NOMO-1 (cell line): ENCODE data around the gene RHEBL1.

Experiments
- DNase-seq, 2 experiments: peaks; one replicate each; lab custom pipeline; 2025; ENCODE audit not compliant: unreplicated experiment in 2 of 2; lab: John Stamatoyannopoulos, UW

The RHEBL1 gene

DNA sequence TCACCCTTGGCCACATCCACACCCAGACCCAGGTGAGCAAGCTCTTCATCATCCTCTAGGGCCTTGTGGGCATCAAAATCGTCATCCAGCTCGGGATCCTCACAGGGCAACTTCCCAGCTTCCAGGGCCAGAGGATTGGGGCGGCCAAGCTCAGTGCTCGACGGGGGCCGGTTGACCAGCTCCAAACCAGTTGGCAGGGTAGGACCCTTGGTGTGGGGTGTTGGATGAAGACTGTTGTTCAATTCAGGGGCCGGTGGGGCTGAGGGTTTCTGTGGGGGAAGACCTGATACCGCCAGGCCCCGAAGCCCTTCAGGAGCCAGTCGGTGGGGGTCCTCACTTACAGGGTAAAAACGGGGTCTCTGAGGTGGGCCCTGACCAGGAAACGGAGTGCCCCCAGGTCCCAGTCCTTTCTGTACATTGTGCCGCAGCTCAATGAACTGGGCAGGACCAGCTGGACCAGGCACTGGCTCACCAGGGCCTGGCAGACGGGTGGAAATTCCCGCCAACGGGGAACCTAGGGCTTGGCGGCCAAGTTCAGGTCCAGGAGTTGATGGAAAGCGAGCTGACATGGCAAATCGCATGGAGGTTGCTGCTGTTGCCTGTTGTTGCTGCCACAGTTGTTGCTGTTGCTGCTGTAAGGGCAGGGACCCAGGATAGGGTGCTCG lies 31.4 kb downstream of the RHEBL1 start:
- DNase-seq, result no peak

- DNase-seq, result no peak
These were observed 31.9 kb downstream of the RHEBL1 start for GRCh38 chr12:49037947-49038237.

DNA sequence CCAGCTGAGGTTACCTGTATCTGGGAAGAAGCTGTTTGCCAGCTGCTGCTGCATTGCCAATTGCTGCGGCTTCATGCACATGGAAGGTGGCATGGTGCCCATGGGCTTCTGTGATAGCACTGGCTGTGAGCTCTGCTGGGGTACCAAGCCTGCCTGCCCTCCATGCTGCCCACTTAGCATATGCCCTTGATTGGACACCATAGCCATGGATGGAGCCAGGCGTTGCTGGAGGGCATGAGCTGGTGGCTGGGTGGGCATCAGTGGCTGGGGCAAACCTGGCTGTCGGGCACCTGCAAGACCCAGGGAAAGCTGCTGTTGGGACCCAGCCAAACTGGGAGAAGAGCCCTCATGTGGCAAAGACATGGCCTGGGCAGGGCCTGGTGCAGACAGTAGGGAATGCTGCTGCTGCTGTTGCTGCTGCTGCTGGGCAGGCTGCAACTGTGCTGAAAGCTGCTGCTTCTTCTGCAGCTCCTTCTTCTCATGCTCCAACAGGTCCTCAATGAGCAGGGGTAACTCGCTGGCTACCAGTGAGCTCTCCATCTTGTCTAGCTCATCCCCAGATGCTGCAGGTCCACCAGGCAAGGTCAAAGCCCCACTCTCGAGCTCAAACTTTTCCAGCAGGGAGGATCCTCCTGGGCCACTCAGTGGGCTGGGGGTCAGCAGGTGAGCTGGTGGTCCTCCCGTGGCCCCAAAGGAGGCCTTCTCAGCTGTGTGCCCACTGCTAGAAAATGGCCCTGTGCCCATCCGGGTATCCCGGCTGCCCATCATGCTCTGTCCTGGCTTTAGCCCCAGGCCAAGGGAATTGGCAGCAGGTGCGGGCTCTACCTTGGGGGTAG lies 32.5 kb downstream of the RHEBL1 start:
- no peak for DNase-seq

DNA sequence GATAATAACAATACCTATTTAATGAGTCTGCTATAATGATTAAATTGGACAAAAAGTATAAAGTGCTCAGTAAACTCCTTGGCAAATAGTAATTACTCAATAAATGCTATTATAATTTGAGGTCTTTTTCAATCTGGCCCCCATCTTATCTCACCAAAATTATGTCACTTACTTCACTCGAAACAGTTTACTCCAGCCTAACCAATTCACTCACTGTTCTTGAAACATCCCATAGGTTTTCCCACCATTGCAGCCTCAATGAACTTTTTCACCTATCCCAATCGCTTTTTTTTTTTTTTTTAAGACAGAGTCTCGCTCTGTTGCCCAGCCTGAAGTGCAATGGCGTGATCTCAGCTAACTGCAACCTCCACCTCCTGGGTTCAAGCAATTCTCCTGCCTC lies 33.8 kb downstream of the RHEBL1 start:
- DNase-seq, result no peak

DNA sequence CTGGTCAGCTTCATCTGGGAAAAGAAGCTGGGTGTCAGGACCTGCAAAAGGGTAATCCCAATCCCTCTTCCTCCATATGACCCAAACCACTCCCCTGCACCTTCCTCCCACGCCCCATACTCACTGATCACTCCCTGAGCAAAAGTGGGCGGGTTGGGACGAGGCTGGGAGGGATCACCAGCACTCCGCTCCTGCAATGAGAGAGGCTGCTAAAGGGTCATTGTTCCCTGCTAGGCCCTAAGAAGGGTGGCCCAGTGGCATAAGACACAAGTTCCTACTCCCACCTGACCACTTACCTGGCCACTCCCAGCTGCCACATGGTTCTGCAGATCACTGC lies 35.5 kb downstream of the RHEBL1 start:
- DNase-seq, result no peak

- DNase-seq, result no peak
These were observed 36.0 kb downstream of the RHEBL1 start for GRCh38 chr12:49033611-49034285.

DNA sequence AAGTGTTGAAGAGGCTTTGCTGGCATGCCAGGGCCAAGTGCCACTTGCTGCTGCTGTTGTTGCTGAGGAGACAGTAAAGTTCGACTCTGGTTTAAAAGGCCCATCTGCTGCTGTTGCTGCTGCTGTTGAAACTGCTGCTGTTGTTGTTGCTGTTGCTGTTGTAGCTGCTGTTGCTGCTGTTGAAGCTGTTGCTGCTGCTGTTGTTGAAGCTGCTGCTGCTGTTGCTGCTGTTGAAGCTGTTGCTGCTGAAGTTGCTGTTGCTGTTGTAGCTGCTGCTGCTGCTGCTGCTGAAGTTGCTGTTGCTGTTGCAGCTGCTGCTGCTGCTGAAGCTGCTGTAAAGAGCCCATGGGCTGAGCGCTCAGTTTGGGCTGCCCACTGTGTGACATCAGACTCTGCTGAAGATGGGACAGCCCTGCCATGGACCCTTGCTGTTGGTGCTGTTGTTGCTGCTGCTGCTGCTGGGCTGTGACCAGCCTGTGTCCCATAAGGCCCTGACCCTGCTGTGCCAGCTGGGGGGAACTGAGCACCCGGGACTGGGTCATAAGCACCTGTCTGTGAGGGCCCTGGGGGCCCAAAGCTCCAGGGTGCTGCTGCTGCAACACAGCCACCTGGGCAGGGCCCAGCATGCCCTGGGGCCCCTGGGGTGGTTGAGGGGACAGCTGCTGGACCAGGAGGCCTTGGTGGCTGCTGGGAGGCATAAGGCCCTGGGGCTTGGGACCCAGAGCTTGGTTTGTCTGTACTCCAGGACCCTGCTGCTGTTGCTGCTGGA lies 36.9 kb downstream of the RHEBL1 start:
- DNase-seq, result no peak

DNA sequence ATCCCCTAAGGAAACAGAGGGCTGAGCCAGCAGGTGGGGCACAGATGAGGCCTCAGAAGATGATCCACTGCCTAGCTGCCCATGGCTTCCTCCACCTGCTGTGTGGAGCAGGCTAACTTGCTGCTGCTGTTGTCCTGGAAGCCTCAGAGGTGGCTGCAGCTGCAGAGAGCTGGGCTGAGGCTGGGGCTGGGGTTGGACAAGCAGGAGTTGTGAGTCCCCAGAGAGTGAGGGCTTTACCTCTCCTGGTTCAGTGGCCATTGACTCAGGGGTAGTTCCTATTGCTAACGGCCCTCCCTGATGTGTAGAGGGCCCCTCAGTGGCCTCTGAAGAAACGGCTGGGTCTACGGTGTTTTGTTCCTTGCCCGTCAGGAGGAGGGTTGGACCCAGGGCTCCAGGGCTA lies 37.5 kb downstream of the RHEBL1 start:
- DNase-seq, result no peak

DNA sequence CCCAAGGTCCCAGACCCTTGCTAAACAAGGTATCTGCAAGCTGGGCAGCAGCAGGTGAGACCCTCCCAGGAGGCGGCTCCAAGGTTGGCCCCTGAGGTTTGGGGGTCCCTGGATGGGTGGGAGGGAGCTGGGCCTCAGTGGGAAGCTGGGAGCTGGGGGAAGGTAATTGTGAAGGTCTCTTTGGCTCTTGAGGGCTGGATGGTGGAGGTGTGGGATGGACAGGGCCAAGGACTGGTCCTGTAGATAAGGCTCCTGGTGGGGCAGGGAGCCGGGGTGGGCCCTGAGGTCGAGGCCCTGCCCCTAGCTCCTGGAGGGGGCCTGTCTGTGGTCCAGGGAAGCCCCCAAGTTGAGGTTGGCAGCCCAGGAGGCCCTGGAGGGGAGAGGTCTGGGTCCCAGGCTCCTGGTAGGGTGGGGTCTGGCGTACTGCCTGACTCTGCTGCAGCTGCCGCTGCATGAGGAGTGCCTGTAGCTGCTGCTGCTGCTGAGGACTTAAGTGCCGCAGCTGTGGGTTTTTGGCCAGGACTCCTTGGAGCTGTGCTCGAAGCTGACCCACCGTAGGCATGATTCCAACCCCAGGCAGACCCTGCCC lies 38.1 kb downstream of the RHEBL1 start:
- no peak for DNase-seq

DNA sequence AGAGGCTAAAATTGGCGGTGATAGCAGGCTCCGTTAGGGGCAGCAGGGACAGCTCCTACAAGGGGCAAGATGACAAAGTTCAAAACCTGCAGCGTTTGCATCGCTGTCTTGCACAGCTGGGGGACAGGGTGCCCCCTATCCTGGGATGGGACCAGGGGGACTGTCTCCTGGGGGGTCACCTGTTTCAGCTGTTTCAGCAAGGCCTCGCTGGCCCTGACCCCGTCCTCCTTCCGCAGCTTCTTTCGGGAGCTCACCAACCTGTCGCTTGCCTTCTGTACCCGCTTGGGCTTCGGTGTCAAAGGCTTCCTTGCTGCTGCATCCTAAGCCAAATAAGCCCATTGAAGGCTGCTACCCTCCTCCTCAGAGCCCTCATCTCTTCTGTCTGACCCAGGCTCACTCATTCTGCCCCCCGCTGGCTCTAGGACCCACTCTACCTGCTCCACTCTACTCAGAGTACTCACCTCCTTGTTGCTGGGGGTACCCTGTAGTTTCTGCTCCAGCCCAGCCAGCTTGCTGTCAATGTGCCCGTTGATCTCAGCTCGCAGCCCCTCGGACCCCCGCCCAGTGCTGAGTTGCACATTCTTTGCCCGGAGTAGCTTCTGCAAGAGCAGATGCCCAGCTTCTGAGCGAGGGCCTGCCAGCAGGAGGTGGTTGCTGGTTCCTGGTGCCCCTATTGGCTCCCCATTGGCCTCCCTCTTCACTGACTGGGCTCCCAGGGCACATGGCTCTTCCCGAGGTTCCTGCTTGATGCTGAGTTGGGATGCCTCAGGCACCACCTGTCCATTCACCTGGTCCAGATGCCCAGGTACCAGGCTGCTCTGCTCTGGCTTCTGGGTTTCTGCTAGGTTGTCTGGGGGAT lies 38.8 kb downstream of the RHEBL1 start:
- DNase-seq, result no peak

DNA sequence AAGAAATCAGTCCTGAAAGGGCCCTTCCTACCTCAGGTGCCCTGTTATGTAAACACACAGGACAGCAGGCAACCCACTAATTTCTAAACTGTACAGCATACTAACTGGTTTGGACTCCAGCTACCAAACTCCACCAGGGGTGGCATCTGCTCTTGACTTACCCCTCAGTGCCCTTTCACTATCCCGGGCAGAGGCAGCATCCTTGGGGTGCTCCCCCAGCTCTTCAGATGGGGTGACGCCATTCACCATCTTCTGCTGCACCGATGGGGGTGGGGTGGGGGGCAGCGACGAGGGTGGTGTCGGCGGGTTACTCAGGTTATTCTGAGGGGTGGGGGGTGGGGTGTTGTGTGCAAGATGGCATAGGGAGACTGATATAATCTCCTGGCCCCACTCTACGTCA lies 39.7 kb downstream of the RHEBL1 start:
- DNase-seq, result no peak

- no peak for DNase-seq
These were observed 41.0 kb downstream of the RHEBL1 start for GRCh38 chr12:49028666-49029275.

DNA sequence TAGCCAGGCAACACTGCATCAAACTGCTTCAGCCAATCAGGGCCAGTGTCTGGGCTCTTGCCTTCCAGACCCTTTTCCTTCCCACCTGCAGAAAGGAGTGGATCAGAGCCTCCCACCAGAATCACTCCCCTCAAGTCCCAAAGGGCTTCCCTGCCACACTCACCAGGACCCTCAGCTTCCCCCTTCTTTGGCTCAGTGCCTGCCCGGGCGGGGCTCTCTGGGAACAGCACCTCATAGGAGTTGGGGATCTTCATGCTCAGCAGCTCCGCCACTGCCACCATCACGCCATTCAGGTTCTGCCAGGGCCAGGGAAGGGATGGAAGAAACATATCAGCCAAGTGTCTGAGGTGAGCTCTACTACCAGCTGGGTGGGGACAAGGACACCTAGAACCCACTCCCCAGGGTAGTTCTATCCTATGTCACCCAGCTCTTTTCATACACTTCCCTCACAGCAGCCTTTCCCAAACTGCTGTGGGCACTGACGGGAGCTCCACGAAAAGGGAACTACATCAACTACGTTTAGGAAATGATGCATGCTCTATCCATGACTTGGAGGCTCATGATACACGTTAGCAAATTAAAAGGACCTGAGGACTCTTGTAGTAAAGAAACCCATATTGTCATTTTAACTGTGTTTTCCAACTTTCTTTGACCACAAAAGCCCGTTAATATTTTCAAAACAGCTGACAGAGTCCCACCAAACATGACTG lies 41.8 kb downstream of the RHEBL1 start:
- no peak for DNase-seq

- no peak for DNase-seq
These were observed 42.9 kb downstream of the RHEBL1 start for GRCh38 chr12:49026678-49027480.

DNA sequence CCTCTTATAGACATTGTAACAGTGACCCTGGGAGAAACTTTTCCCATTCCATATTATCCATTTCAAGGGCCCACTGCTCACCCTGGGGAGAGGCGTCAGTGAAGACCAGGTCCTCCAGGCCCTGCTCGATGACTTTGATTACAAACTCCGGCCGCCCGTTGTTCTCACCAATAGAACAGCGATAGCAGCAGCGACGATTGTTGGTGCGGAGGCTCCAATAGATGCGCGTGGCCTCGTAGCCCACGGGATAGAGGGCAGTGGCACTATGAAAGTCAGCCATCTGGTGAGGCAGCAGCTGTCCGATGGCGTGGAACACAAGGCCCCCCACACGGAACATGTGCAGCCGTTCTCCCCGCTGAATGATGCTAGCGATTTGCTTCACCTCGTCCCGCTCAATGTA lies 43.7 kb downstream of the RHEBL1 start:
- DNase-seq, result no peak

DNA sequence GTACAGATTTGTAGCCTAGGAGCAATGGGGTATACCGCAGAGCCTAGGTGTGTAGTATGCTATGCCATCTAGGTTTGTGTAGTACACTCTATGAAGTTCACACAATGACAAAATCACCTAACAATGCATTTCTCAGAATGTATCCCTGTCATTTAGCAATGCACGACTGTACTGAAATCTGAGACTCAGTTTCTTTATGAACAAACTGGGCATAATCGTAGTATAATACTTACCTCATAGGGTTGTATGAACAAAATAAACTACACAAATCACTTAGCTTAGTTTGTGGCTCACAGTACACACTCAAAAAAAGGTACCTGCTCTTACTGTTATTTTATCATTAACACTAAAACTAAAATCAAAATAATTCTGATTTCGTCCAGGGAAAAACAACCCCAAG lies 44.3 kb downstream of the RHEBL1 start:
- DNase-seq, result no peak

- no peak for DNase-seq
These were observed 45.2 kb downstream of the RHEBL1 start for GRCh38 chr12:49024543-49024942.

GRCh38 chr12:49023812-49024211 lies 46.0 kb downstream of the RHEBL1 start:
- DNase-seq, result no peak
